Fibroblast of skin of left biceps (primary cell): ENCODE results near the gene LINGO1.

Source experiments
- DNase-seq, 2 experiments: peaks; one replicate each; pipeline ENCODE4 v3.0.0-alpha.2; 2013; ENCODE audit warnings: low read depth in 2 of 2

The LINGO1 gene

GRCh38 chr15:77597804-77598453, 34.8 kb downstream of the LINGO1 start:
- DNase-seq: no peak

GRCh38 chr15:77596821-77597803, 35.6 kb downstream of the LINGO1 start:
- DNase-seq: no peak

GRCh38 chr15:77595231-77595630, 37.5 kb downstream of the LINGO1 start:
- DNase-seq: no peak

DNA sequence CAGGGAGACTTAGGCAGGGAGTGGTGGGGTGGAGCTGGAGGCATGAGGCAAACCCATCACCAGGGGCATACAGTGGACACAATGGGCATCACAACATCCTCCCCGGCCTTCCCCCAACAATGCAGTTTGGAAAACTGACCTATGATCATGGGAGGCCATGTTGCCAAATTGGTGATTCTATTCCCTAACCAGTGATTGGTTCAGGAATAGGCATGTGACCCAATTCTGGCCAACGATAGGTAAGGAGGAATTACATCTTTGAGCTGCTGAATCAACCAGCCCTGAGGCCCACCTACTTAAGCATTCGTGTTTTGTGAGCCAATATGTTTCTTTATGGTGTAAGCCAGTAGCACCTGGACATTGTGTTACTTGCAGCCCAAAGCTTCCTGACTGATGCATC, 40.0 kb downstream of the LINGO1 start:
- no peak for DNase-seq

DNA sequence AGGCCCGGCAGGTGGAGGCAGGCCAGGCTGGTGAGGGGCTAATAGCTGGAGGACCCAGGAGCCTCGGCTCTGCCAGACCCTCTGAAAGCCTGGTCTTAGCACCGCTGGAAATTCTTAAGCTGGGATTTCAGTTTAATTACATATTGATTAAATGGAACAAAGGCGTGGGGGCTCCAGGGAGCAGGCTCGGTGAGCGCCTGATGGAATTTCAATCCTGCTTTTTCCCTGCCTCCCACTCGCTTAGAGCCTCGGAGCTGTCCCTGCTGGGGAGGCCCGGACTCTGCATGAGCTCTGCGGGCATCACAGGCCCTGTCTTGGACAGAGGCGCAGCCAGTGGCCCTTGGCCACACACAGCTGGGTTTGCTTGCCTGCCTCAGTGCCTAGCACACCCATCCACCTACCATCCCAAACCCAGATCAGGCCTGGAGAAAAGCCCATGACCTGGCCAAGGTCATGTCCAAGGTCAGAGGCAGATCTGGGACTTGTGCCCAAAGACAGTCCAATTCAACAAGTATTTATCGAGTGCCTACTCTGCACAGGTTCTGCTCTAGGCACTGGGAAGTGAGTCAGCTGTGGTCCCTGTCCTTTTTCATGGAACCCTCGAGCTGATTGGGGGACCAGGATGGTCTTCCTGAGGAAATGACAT, 40.6 kb downstream of the LINGO1 start:
- DNase-seq: no peak

DNA sequence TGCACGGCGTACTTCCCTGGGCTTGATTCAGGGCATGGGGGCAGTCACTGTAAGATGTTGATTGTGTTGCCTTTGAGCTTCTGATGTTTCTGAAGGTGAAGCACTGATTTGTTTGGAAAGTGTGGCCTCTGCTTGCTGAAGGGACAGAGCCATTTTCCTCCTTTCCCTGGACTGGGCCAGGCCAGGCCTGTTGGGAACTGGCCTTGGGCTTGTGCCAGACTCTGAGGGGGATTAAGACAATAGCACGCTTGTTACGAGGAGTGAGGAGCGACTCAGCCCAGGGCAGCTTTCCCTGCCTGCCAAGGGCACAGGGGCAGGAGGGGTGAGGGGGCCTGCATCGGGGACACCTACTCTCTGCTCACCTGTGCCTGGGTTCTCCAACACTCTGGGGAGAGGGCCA, 42.9 kb downstream of the LINGO1 start:
- no peak for DNase-seq

- no peak for DNase-seq
Observed at GRCh38 chr15:77588126-77588525, 44.6 kb downstream of the LINGO1 start.

GRCh38 chr15:77584691-77585090, 48.0 kb downstream of the LINGO1 start:
- DNase-seq: no peak

DNA sequence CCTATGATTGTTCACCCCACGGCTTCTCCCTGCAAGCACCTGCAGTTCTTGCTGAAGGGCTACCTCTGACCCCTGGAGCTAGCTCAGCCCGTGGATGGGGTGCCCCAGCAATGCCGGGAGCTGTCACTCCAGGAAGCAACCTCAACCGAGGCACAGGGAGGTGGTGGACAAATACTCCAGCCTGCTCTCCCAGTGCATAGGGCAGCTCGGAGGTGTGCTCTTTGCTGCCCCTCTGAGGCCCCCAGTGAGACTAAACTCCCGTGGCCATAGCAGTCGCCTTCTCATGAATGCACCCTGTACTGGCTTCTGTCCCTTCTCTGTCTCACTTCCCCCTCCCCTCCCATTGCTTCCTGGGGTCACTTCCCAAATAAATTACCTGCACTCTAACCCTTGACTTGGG, 48.5 kb downstream of the LINGO1 start:
- DNase-seq: no peak

DNA sequence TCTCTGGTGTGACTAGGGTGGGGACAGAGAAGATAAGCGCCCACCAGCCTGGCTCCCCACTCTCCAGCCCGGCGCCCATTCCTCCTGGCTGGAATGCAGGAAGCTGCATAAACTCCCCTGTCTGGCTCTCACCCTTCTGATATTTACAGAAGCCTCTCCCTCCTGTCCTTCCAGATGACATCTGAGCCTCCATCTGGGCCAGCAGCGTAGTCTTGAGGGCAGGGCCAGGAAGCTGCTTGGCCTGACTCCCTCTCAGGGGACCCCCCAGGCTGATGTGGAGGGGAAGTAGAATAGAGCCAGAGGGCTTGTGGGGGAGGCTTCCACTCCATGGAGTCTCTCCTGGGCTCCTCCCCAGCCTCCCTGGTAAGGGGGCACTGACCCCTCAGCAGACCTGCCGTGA, 49.9 kb downstream of the LINGO1 start:
- DNase-seq: no peak

GRCh38 chr15:77581896-77582569, 50.7 kb downstream of the LINGO1 start:
- no peak for DNase-seq

DNA sequence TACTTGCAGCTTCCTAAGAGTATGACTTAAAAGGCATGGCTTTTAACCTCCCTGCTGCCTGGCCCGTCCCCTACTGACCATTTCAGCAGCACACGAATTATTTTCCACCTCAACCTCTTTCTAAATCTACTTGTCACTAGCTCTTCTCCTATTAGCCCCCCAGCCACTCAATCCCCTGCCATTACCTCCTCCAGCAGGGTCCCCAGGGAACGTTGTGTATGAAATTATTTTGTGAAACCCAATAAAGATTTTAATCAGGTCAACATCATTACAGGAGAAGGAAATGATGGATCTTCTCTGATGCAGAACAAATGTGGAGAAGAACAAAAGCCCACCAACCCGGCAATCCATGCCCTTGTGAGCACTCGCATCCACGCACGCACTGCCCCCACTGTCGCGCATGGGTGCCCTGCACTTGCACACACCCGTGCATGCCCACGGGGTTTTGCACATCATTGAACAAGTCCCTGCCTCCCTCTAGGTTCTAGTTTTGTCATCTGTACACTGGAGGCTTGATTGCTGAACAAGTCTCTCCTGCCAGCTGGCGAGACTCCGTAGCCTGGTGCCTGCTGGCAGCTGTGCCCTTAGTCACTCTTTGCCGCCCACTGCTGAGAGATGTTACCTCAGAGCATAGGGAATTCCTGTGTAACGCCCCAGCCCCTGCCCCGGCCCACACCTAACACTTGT, 51.6 kb downstream of the LINGO1 start:
- no peak for DNase-seq

GRCh38 chr15:77579498-77580188, 53.1 kb downstream of the LINGO1 start:
- DNase-seq: no peak

DNA sequence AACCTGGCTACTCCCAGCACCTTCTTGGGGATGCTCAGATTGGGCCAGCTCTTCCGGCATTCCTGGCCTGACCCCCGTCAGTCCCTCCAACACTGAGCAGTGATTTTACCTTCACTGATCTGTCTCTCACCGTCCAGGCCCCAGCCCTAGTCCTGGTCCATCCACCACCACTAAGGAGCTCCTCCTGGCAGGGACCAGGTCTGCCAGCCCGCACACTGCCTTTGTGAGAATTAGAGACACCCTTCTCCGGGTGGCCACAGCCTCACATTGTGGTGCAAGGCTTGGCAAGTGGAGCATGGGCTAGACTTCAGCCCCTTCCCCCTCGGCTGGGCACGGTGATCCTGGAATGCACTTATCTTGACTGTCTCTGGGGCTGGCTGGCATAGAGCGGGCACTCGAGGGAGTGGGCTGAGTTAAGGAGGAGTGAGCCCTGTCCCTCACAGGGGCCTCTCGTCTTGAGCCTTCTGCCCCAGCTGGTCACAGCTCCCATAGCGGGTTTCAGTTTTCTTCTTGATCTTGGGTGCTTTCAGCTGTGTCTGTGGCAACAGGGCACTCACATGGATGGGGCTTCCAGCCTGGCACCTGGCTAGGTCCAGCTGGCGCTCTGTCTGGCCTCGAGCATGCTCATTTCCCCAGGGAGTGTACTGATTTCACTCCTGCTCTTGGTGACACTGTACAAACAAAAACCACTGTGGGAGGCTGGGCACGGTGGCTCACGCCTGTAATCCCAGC, 53.9 kb downstream of the LINGO1 start:
- DNase-seq: no peak

DNA sequence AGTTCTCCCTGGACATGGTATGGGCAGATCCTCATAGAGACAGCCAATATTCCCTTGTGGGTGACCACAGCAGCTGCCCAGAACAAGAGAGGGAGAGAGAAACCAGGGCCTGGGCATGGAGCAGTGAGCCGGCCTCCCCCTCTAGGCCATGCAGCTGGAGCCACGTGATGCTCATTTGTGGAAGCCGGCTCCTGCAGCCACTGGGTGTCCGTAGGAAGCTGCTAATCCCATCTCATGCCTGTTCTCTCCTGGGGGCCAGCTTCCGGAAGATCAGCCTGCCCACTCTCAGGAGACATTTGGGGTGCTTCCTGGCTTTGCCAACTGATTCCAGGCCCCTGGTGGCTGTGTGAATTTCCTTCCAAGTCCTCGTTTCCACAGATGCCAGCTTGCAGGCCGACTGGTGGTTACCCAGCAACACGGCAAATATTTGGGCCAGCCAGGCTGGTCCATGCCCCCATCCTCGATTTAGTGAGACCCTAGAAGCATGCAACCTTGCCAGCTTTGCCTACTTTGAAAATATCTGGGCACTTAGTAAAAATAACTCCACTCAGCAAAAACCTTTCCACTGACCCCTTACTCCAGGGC, 55.3 kb downstream of the LINGO1 start:
- no peak for DNase-seq

DNA sequence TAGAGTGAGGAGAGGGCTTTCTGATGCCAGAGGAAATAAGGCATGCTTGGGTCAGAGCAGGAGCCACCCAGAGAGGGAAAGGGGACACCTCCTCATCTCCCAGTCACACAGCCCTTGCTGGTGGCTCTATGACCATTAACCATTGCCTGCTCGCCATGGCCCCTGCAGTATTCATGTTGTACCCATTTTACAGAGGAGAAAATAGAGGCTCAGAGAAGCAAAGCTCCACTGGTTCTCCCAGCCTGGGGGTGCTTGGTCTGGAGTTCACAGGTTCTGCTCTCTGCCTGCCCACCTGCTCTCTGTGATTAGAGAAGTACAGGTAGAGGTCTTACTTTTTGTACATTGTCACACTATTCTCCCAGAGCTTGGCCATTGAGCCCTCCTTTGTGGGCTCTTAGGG, 56.2 kb downstream of the LINGO1 start:
- no peak for DNase-seq

- DNase-seq: no peak
Observed at GRCh38 chr15:77575203-77575934, 57.3 kb downstream of the LINGO1 start.

- no peak for DNase-seq
Observed at GRCh38 chr15:77574521-77575202, 58.0 kb downstream of the LINGO1 start.
